ENCODE results near the gene TMX3. TPM values are rescaled to one million over a fixed set of nuclear protein-coding genes. Genes with fewer than 3 reads are reported as not detected.

The TMX3 gene
- total RNA-seq, 1 experiment from 2014 or later, result 85.8 TPM

GRCh38 chr18:68713796-68714195 lies 1.1 kb downstream of the TMX3 start:
- DNase-seq (ENCODE audit: low read depth), result no peak

GRCh38 chr18:68713131-68713530 lies 1.8 kb downstream of the TMX3 start:
- DNase-seq (ENCODE audit: low read depth), result no peak

- peak; percentile 6 for DNase-seq (ENCODE audit: low read depth)
These were observed 7.3 kb downstream of the TMX3 start for GRCh38 chr18:68707646-68708045.

DNA sequence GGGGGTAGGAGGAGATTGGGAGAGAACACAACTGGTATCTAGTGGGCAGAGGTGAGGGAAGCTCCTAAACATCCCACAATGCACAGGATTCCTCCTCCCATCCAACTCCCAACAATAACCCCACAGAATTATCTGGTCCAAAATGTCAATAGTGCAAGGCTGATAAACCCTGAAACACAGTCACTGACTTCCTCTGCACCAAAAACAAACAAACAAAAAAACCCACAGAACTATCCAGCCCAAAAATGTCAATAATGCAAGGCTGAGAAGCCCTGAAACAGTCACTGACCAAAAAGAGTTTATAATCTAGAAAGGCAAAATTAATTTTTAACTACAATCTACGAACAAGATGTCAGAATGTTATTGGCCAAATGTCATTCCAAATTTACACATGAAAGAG lies 9.8 kb downstream of the TMX3 start:
- peak; percentile 17 for DNase-seq (ENCODE audit: low read depth)

- no peak for DNase-seq (ENCODE audit: low read depth)
These were observed 11.6 kb downstream of the TMX3 start for GRCh38 chr18:68703326-68703725.

DNA sequence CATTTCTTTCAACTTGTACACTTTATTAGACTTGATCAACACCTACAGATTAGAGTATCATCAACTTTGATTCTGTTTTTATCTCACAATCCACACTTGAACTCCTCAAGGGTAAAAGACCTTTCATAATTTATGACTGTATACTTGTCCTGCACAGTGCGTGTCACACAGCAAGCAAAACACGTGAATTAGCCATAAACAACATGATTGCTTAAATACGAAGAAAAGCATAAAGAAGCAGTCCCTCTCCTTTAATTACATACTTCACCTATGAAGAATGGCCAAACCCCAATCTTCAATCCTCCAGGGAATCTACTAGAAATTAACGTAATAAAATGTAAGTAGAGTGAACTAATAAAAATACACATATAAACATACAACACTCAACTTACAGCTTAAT lies 13.6 kb downstream of the TMX3 start:
- DNase-seq (ENCODE audit: low read depth), result no peak

- peak; percentile 31 for DNase-seq (ENCODE audit: low read depth)
These were observed 15.9 kb downstream of the TMX3 start for GRCh38 chr18:68699043-68699442.

DNA sequence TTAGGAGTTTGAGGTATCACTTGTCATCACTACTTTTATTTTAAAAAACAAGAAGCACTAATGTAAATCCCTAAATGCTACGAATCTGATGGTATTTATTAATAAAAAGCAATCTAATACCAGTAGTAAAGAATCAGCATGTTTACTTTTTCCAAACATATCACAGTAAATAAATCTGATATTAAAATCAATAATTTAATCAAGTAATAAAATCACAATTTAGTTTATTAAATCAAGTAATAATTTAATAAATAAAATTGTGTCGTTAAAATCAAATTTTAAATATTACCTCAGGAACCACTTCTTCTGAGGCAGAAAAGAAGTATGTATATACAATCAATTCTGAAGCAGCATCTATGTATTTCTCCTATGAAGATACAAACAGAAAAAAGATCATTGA lies 18.0 kb downstream of the TMX3 start:
- no peak for DNase-seq (ENCODE audit: low read depth)

GRCh38 chr18:68694316-68694715 lies 20.6 kb downstream of the TMX3 start:
- DNase-seq (ENCODE audit: low read depth), result no peak

GRCh38 chr18:68693091-68693815 lies 21.7 kb downstream of the TMX3 start:
- no peak for DNase-seq (ENCODE audit: low read depth)

GRCh38 chr18:68679528-68679927 lies 35.4 kb downstream of the TMX3 start:
- peak; percentile 18 for DNase-seq (ENCODE audit: low read depth)

GRCh38 chr18:68676913-68677312 lies 38.0 kb downstream of the TMX3 start:
- DNase-seq (ENCODE audit: low read depth), result peak; percentile 15

DNA sequence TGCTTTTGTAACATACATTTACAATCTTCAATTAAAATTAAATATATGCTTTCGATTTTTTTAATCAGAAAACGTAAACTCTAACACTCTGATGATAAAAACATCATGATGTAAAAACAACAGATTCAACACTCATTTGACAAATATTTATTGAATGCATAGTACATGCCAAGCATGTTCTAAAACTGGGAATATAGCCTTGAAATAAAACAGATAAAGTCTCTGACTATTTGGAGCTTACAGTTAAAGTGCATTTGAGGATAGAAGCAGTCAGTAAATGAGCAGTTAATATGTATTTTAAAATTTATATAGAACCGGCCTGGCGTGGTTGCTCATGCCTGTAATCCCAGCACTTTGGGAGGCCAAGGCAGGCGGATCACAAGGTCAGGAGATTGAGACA lies 47.8 kb downstream of the TMX3 start:
- no peak for DNase-seq (ENCODE audit: low read depth)

- no peak for DNase-seq (ENCODE audit: low read depth)
These were observed 48.5 kb downstream of the TMX3 start for GRCh38 chr18:68666381-68666780.

DNA sequence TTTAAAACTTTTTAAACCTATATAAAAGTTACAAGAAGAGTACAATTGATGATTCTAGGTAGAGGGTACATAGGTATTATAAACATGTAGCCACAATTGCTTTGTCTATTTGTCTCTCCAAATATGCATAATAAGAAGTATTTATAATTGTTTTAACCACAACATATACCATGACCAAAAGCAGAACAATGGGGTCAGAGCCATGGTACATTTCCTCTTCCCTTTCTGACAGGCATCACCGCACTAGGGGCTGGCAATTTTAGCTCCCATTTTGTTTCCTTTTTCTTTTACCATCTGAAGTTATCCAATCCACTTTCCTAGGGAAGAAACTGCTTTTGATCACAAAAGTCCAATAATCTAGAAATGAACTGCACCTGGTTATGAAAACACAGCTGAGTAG lies 49.3 kb downstream of the TMX3 start:
- no peak for DNase-seq (ENCODE audit: low read depth)

GRCh38 chr18:68662754-68663153 lies 52.2 kb downstream of the TMX3 start:
- DNase-seq (ENCODE audit: low read depth), result peak; percentile 61

GRCh38 chr18:68660354-68661183 lies 54.3 kb downstream of the TMX3 start:
- DNase-seq (ENCODE audit: low read depth), result peak; percentile 66

GRCh38 chr18:68648191-68648590 lies 66.7 kb downstream of the TMX3 start:
- peak; percentile 73 for DNase-seq (ENCODE audit: low read depth)

GRCh38 chr18:68642003-68642402 lies 72.9 kb downstream of the TMX3 start:
- no peak for DNase-seq (ENCODE audit: low read depth)

GRCh38 chr18:68640861-68641260 lies 74.0 kb downstream of the TMX3 start:
- no peak for DNase-seq (ENCODE audit: low read depth)

DNA sequence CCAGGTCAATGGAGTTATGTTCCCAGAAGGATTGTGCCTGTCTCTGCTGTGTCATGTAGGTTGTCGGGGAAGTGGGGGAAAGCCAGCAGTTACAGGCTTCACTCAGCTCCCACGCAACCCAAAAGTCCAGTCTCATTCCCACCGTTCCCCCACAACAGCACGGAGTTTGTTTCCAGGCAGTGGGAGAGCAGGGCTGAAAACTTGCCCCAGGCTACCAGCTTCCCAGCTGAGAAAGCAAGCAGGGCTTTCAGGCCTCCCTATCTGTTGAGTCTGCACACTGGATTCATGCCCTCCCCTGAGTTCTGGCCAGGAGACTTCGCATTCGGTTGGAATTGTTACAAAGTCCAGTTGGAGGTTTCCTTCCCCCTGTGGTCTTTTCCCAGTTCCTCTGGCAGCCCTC lies 76.3 kb downstream of the TMX3 start:
- DNase-seq (ENCODE audit: low read depth), result no peak

DNA sequence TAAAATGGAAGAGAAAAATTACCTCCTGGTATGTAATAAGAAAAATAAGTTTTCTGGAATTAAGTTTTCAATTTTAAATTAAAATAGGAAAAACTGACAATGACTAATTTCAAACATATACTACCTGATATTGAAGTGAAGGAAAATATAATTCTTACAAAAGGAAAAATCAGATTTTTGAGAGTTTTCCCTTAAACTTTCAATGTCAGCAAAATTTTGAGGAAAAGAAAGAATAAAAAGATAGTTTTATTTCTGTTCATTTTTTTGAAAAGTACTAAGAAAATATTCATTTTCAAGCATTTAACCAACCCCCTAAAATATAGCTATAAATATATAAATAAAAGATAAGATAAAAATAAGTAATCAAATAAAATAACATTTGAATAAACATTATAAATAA lies 87.1 kb downstream of the TMX3 start:
- DNase-seq (ENCODE audit: low read depth), result no peak

All from LHCN-M2 (cell line).